K562 (cell line): ENCODE measurements around the gene EEFSEC. TPM values are rescaled to one million over a fixed set of nuclear protein-coding genes. Genes with fewer than 3 reads are reported as not detected.
A peak's percentile ranks its signal among the peaks of the same experiment; 100 is the strongest.

Experiments used
- CCNT2 ChIP-seq: IDR thresholded peaks from 2 replicates; pipeline ENCODE4 v1.6.1; 2011; ENCODE audit warnings: borderline replicate concordance, low read depth, mild to moderate bottlenecking, moderate library complexity, mixed read lengths, low read length; ENCODE audit not compliant: insufficient read length; ENCODE audit errors: extremely low read depth
- ESRRB ChIP-seq: fragments of 250-450 bp; sonication (Bioruptor Pico); IDR thresholded peaks from 2 replicates; pipeline ENCODE4 v1.5.0; 2020; ENCODE audit warnings: mild to moderate bottlenecking, moderate library complexity, borderline replicate concordance
- HNRNPK ChIP-seq: fragments of 200-400 bp; formaldehyde crosslinking; IDR thresholded peaks from one replicate; pipeline ENCODE4 v1.6.1; 2018; ENCODE audit warnings: mild to moderate bottlenecking, low read depth, low read length; ENCODE audit not compliant: poor library complexity, severe bottlenecking
- MBD2 ChIP-seq: sonication (generic); IDR thresholded peaks from 2 replicates; pipeline ENCODE4 v1.6.1; 2016; ENCODE audit warnings: low read depth, borderline replicate concordance
- MEF2A ChIP-seq: IDR thresholded peaks from 2 replicates; pipeline ENCODE4 v1.6.1; 2011; ENCODE audit warnings: low read depth, mild to moderate bottlenecking, low read length, moderate library complexity; ENCODE audit not compliant: control insufficient read depth
- NCOA6 ChIP-seq: fragments of 450-650 bp; IDR thresholded peaks from 2 replicates; pipeline ENCODE4 v1.6.1; 2017; ENCODE audit warnings: mild to moderate bottlenecking
- NFIX ChIP-seq: fragments of 250-450 bp; sonication (Bioruptor Pico); IDR thresholded peaks from 2 replicates; pipeline ENCODE4 v1.4.0; 2020; ENCODE audit warnings: low read depth, mild to moderate bottlenecking, moderate library complexity
- NR1H2 ChIP-seq: sonication (generic); formaldehyde crosslinking; IDR thresholded peaks from 2 replicates; pipeline ENCODE4 v1.4.0; 2020; ENCODE audit warnings: mild to moderate bottlenecking, missing genetic modification reagents
- SMAD4 ChIP-seq: fragments of 250-450 bp; sonication (Bioruptor Pico); conservative IDR thresholded peaks from 2 replicates; pipeline ENCODE4 v1.8.0; 2021; ENCODE audit warnings: inconsistent platforms, mild to moderate bottlenecking, moderate library complexity
- TAF7 ChIP-seq: fragments of 450-650 bp; IDR thresholded peaks from 2 replicates; pipeline ENCODE4 v1.6.1; 2016; ENCODE audit warnings: missing genetic modification characterization, missing compliant biosample characterization
- TEAD4 ChIP-seq, 2 experiments: sonication (generic) in 1 of 2; formaldehyde crosslinking in 1 of 2; IDR thresholded peaks; 2 replicates each; pipeline versions ENCODE4 v1.6.1 to v1.8.0; 2012 to 2022; ENCODE audit warnings: borderline replicate concordance in 1 of 2, inconsistent platforms in 1 of 2, low read length in 1 of 2, mild to moderate bottlenecking in 1 of 2, missing genetic modification reagents in 1 of 2
- TFAM ChIP-seq: fragments of 250-450 bp; sonication (Bioruptor Pico); conservative IDR thresholded peaks from 2 replicates; pipeline ENCODE4 v1.5.0; 2021; ENCODE audit warnings: mild to moderate bottlenecking, moderate library complexity
- ZNF695 ChIP-seq: fragments of 450-650 bp; formaldehyde crosslinking; IDR thresholded peaks from 2 replicates; pipeline ENCODE4 v1.4.0; 2020; ENCODE audit warnings: mild to moderate bottlenecking, moderate library complexity
- polyA plus RNA-seq, 8 experiments: library from polyadenylated mRNA; depleted of rRNA in 4 of 8; stranded (reverse) in 5 of 8; unstranded in 3 of 8; fragments of >200 nt; fragmentation: Nextera tagmentation in 2 of 8; fragmentation: Illumina TruSeq in 1 of 8; extraction: Ambion mirVana in 2 of 8; extraction: Trizol in 1 of 8; gene quantifications; 2 replicates each; pipeline versions ENCODE4 v1.2.1 to v1.2.3, GENCODE V29; 2011 to 2014; ENCODE audit warnings: inconsistent platforms in 1 of 8, missing spikeins in 1 of 8
- total RNA-seq, 7 experiments: library from RNA; depleted of rRNA in 6 of 7; stranded (reverse); fragments of >200 nt in 6 of 7; fragmentation: Illumina TruSeq in 2 of 7; extraction: Trizol in 2 of 7; gene quantifications; 2 replicates each; pipeline versions ENCODE4 v1.2.1 to v1.2.3, GENCODE V29; 2011 to 2021; ENCODE audit warnings: low replicate concordance in 1 of 7
- TF ChIP-seq, protein P1 (sequence below), 2 experiments: fragments of 450-650 bp; formaldehyde crosslinking in 1 of 2; IDR thresholded peaks; 2 replicates each; pipeline versions ENCODE4 v1.4.0 to v1.6.1; 2014 to 2020; ENCODE audit warnings: mild to moderate bottlenecking in 2 of 2, borderline replicate concordance in 1 of 2, low read depth in 1 of 2
- TF ChIP-seq, protein P2 (sequence below): fragments of 450-650 bp; formaldehyde crosslinking; IDR thresholded peaks from 2 replicates; pipeline ENCODE4 v1.4.0; 2020; ENCODE audit warnings: mild to moderate bottlenecking, moderate library complexity
- TF ChIP-seq, protein P3 (sequence below): fragments of 450-650 bp; IDR thresholded peaks from 2 replicates; pipeline ENCODE4 v1.6.1; 2018; ENCODE audit warnings: mild to moderate bottlenecking, low read depth; ENCODE audit not compliant: partially characterized antibody

The EEFSEC gene
- total and polyA plus RNA-seq, 9 of the 15 experiments (the other 6 are each of a cell fraction or from before 2014, with no cell fraction given), result 0.35 to 11.8 (median 7.7) TPM

DNA sequence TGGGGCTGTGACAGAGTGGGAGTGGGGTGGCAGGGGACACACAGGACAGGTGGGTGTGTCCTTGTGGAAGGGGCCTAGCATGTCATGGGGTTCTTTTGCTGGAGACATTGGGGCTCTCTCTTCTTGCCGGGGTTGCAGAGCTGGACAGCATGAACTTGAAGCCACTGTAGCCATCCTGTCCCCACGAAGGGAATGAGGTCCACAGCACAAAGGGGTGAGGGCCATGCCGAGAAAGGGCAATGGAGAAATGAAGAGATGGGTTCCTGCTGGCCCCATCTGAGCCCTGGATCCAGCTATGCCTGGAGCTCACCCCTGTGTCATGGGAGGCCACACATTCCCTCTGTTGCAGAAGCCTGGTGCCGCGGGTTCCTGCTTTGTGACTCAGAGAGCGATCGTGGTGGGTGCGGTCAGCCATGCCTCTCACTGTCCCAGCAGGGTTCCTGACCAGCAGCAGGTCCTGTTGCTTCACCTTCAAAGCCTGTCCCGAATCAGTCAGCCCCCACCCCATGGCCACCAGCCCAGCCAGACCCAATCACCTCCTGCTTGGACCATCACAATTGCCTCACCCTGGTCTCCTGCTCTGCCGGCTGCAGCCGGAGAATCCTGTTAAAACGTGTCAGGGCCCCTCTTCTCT lies 263.4 kb downstream of the EEFSEC start (continued):
- no peak for TF ChIP-seq ESRRB (CRISPR knock-in tag)
- peak; percentile 71 for TF ChIP-seq CCNT2
- no peak for TF ChIP-seq MBD2
- no peak for TF ChIP-seq TFAM (CRISPR knock-in tag)
- TF ChIP-seq NFIX, result no peak
- TF ChIP-seq TEAD4 (IDR thresholded peaks at IDR 0.05; ENCODE audit: low read length), result peak; percentile 56
- no peak for TF ChIP-seq TEAD4 (CRISPR knock-in tag; IDR thresholded peaks at IDR 0.05; ENCODE audit: borderline replicate concordance)
- TF ChIP-seq, protein P1, sequence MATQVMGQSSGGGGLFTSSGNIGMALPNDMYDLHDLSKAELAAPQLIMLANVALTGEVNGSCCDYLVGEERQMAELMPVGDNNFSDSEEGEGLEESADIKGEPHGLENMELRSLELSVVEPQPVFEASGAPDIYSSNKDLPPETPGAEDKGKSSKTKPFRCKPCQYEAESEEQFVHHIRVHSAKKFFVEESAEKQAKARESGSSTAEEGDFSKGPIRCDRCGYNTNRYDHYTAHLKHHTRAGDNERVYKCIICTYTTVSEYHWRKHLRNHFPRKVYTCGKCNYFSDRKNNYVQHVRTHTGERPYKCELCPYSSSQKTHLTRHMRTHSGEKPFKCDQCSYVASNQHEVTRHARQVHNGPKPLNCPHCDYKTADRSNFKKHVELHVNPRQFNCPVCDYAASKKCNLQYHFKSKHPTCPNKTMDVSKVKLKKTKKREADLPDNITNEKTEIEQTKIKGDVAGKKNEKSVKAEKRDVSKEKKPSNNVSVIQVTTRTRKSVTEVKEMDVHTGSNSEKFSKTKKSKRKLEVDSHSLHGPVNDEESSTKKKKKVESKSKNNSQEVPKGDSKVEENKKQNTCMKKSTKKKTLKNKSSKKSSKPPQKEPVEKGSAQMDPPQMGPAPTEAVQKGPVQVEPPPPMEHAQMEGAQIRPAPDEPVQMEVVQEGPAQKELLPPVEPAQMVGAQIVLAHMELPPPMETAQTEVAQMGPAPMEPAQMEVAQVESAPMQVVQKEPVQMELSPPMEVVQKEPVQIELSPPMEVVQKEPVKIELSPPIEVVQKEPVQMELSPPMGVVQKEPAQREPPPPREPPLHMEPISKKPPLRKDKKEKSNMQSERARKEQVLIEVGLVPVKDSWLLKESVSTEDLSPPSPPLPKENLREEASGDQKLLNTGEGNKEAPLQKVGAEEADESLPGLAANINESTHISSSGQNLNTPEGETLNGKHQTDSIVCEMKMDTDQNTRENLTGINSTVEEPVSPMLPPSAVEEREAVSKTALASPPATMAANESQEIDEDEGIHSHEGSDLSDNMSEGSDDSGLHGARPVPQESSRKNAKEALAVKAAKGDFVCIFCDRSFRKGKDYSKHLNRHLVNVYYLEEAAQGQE (IDR thresholded peaks at IDR 0.05; ENCODE audit: borderline replicate concordance), result peak; percentile 75
- TF ChIP-seq, protein P1 (CRISPR knock-in tag; IDR thresholded peaks at IDR 0.05; ENCODE audit: low read depth), result no peak
- TF ChIP-seq, protein P2, sequence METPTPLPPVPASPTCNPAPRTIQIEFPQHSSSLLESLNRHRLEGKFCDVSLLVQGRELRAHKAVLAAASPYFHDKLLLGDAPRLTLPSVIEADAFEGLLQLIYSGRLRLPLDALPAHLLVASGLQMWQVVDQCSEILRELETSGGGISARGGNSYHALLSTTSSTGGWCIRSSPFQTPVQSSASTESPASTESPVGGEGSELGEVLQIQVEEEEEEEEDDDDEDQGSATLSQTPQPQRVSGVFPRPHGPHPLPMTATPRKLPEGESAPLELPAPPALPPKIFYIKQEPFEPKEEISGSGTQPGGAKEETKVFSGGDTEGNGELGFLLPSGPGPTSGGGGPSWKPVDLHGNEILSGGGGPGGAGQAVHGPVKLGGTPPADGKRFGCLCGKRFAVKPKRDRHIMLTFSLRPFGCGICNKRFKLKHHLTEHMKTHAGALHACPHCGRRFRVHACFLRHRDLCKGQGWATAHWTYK (CRISPR knock-in tag), result no peak
- TF ChIP-seq TAF7, result no peak
- no peak for TF ChIP-seq NR1H2 (CRISPR knock-in tag)
- TF ChIP-seq HNRNPK, result no peak
- TF ChIP-seq ZNF695 (CRISPR knock-in tag), result no peak
- no peak for TF ChIP-seq NCOA6
- TF ChIP-seq SMAD4 (CRISPR knock-in tag), result peak; percentile 71; the same call in 1 of the 2 replicates
- TF ChIP-seq, protein P3, sequence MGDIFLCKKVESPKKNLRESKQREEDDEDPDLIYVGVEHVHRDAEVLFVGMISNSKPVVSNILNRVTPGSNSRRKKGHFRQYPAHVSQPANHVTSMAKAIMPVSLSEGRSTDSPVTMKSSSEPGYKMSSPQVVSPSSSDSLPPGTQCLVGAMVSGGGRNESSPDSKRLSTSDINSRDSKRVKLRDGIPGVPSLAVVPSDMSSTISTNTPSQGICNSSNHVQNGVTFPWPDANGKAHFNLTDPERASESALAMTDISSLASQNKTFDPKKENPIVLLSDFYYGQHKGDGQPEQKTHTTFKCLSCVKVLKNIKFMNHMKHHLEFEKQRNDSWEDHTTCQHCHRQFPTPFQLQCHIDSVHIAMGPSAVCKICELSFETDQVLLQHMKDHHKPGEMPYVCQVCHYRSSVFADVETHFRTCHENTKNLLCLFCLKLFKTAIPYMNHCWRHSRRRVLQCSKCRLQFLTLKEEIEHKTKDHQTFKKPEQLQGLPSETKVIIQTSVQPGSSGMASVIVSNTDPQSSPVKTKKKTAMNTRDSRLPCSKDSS, result no peak
- TF ChIP-seq MEF2A, result no peak
